WI38 (cell line): ENCODE data around the gene KCNK6.

ENCODE experiments used
- H3K4me3 ChIP-seq: 2 replicates; pipeline ENCODE4 v1.5.1; 2011; ENCODE audit warnings: low read depth, mild to moderate bottlenecking, control low read depth, low read length
- CTCF ChIP-seq: IDR thresholded peaks from 2 replicates; pipeline ENCODE4 v1.5.1; 2012; ENCODE audit warnings: low read depth, mild to moderate bottlenecking, control low read depth, low read length

KCNK6 gene

DNA sequence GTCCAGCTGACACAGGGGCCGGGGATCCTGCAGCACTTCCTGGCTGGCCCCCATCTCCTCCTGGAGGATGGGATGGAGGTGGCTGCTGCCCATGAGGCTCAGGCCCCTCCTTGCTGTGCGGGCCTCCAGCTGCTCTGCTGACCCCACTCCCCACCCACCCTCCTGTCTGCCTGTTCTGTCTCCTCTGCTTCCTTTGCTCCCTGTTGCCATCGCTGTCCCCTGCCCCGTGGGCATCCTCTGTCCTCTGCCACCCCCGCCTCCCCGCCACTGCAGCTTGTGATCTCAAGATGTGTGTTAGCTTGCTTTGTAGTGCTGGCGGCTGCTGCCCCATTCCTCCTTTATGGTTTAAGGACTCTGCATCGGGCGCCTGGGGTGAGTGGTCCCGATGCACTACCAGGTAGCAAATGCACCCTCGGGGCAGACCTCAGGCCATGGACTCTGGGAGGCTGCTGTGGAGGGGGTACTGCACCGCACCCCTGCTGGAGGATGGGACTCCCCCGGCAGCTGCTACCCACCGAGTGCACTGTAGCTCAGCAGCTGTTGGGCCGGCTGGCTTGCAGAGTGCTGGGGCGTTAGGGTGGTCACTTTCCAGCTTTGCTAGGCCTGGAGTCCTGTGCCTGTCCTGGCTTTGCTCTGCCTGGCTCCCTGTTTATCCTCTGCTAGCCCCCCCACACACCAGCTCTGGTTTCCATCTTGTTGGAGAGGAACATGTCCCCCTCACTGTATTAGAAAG lies 31.4 kb upstream of the KCNK6 start:
- H3K4me3 ChIP-seq: no peak overlapping the region
- TF ChIP-seq CTCF: no peak

GRCh38 chr19:38289955-38290354 lies 29.7 kb upstream of the KCNK6 start:
- no peak for TF ChIP-seq CTCF
- H3K4me3 ChIP-seq: no peak overlapping the region

DNA sequence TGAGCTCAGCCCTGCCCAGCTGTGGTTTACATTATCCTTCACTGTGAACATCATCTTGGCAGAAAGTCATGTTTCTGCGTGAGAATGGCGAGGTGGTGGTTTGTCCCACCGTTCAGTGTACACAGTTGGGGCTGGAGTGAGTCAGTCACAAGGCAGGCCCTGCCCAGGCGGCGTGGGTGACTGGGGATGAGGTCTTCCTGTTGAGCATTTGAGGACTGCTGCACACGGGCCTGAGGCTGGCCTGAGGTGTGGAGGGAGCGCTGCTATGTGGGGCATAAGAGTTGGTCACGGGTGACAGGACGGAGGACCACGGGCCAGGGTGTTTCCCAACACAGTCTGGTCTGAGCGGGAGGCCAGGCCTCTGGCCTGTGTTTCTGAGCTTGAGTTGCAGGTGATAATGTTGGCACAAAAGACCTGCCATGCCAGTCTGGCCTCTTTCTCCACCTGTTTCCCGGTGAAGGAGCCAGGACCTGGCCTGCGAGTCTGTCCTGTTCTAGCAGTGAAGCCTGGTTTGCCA lies 29.0 kb upstream of the KCNK6 start:
- no peak for TF ChIP-seq CTCF
- H3K4me3 ChIP-seq: no peak overlapping the region

GRCh38 chr19:38291855-38292254 lies 27.8 kb upstream of the KCNK6 start:
- H3K4me3 ChIP-seq: no peak overlapping the region
- TF ChIP-seq CTCF: no peak

DNA sequence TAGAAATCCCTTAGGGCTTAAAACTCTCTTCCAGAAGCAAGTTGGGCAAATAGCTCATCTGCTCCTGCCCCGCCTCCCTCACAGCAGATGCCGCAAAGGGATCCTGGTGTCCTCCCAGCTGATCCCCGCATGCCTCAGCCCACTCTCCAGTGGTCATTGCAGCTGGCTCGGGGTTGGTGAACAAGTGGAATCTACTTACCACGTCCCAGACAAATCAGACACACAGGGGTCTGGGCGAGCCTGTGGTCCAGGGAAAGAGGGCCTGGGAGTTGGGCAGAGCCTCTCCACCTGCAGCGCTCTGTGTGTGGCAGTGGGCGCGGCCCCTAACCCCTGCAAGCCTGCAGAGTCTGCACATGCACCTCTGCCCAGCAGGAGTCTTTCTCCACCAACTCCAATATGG lies 26.4 kb upstream of the KCNK6 start:
- TF ChIP-seq CTCF: no peak
- H3K4me3 ChIP-seq: no peak overlapping the region

DNA sequence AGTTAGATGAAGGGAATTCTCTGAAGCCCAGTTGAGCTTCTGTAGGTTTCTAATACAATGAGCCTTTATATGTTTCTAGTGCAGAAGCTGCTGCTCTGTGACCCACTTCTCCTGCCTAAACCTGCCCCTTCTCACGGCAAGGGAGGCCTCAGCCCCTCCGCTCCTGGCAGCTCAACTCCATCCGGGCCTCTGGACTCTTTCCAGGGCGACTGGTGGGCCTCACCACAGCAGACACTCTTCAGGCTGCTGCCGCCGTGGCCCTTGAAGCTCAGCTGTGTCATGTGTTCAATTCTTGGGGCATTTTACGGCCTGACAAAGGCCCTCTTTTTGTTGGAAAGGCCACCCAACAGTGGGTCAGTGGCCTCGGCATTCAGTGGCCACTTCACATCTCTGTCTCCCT lies 25.6 kb upstream of the KCNK6 start:
- H3K4me3 ChIP-seq: no peak overlapping the region
- TF ChIP-seq CTCF: no peak

DNA sequence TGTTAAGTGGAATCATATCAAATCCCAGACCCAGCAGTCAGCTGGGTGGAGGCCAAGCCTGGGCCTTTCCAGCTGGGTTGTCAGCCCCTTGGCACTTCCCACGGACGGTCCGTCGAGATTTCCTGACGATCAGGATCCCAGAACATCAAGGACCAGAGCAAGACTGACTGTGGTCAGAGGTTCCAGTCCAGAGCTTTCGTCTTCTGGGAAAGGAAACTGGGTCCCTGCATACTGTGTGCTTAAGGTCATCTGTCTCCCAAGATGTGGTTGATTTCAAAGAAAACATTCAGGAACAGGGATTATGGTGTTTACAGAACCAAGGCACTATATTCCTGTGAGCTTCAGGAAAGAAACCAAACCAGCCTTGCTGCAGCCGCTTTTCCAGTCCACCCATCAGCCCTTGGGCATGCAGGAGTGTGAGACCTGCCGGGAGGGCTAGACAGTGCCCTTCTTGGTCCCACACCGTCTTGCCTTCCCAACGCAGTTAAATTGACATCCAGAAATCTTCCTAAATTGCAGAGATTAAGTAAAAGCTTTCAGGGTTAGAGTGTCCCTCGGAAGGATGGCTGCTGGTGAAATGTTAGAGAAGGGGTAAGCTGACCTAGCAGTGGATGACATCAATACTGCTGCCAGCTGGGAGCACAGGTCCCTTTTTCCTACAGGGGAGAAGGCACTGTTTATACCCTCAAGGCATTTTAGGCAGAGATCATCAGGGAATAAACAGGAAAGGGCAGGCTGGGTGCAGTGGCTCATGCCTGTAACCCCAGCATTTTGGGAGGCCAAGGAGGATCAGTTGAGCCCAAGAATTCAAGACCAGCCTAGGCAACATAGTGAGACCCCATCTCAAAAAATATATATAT lies 20.6 kb upstream of the KCNK6 start:
- no peak for TF ChIP-seq CTCF
- no peak overlapping the region for H3K4me3 ChIP-seq
